ENCODE results near the gene TRIM63.

DNA sequence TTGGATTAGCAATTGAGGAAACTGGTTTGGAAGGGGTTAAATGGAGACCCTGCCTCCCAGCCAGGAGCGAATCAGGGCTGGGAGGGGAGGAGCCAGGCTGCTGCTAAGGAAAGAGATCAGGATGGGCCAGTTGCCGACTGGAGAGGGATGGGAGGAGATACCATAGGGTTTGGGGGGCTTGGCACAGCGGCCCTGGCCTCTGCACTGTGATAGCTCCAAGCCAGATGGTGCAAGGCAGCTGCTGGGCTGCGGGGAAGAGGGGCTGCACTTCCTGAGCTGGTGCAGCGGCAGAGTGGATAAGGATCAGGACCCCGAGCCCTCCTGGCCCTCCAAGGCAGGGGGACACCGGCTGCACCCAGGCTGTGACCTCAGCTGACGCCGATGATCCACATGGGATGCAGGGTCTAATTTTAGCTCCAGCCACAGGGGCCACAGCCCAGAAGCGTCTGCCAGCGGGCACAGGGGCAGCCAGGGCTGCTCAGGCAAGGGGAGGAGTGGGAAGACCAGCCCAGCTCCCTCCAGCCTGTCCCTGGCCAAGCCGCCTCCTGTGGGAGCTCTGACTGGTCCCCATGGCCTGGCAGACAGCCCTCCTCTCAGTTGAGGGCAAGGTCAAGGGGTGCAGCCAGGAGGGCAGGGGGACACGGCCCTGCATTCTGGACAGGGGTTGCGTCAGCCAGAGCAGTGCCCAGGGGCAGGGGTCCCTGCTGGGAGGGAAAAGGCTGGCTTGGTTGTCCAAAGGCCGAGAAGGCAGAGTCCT, 45.6 kb downstream of the TRIM63 start, which contains the start of gene EXTL1:
- TF ChIP-seq CTCF (conservative IDR thresholded peaks at IDR 0.05) (no peak), EZH2 (IDR thresholded peaks at IDR 0.05; ENCODE audit: low read depth) (no peak)

Data from PC-9 (cell line).